HG03565 (cell line): ENCODE measurements around the gene SPATA33.
A peak's percentile ranks its signal among the peaks of the same experiment; 100 is the strongest.
"Not testable (repeated sequence)": the region's sequence is repeated elsewhere in the genome, so short reads cannot be mapped to it uniquely, and the experiment has no call there.

Experiments
- ATAC-seq: cut with Tn5 transposase; IDR thresholded peaks from one replicate; pipeline ENCODE4 v1.9.1; 2021; ENCODE audit warnings: mild to moderate bottlenecking, moderate library complexity; ENCODE audit not compliant: unreplicated experiment

Gene SPATA33

DNA sequence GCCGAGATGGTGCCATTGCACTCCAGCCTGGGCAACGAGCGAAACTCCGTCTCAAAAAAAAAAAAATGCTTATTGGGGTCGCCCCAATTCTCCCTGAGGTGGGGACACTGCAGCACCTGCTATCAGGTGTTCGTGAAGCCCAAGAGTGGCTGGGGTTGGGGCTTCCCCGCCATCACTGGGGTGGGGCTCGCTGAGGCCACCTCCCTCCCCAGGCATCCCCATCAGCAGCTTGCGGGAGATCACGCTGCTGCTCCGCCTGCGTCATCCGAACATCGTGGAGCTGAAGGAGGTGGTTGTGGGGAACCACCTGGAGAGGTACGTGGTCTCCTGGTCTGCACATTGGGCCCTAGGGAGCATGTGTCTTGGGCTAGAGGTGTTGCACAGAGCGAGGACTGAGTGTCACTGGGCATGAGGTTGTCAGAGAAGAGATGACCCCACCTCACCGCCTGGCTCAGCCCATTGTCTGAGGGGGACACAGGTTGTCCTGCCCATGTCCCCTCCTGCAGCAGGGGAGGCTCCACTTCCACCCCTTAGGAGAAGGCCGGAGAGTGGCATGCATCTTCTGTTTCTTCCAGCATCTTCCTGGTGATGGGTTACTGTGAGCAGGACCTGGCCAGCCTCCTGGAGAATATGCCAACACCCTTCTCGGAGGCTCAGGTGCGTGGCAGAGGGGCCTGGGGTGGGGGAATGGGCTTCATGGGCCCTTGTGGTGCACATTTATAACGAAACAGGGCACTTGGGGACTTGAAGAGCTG lies 33.8 kb downstream of the SPATA33 start:
- no peak for ATAC-seq

DNA sequence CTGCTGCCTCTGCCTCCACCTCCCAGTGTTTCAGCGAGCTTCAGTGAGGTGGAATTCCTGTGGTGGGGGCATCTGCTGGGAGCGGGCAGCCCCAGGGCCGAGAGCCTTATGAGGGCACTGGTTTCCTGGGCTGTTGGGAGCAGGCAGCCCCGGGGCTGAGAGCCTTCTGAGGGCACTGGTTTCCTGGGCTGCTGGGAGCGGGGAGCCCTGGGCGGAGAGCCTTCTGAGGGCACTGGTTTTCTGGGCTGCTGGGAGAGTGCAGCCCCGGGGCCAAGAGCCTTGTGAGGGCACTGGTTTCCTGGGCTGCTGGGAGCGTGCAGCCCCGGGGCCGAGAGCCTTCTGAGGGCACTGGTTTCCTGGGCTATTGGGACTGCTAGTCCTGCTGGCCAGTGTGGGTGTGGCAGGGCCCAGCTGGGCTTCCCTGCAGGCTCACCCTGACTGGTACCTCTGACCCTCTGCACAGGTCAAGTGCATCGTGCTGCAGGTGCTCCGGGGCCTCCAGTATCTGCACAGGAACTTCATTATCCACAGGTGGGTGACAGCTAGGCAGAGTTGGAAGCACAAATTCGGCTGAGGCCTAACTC lies 34.4 kb downstream of the SPATA33 start:
- ATAC-seq = no peak

DNA sequence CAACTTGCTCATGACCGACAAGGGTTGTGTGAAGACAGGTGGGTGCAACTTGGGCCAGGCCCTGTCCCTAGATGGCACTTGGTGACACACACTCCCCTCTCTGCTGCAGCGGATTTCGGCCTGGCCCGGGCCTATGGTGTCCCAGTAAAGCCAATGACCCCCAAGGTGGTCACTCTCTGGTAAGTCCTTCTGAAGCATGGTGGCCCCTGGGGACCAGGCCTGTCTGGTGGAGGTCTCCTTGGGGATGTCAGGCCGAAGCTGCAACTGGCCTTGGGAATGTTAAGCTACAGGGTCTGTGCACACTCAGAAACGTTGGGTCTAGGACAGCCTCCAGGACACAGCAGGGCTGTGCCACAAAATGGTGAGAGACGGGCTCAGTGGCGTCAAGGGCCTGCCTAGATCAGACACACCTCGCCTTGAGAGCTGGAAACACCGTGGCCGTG lies 35.7 kb downstream of the SPATA33 start:
- ATAC-seq = no peak

DNA sequence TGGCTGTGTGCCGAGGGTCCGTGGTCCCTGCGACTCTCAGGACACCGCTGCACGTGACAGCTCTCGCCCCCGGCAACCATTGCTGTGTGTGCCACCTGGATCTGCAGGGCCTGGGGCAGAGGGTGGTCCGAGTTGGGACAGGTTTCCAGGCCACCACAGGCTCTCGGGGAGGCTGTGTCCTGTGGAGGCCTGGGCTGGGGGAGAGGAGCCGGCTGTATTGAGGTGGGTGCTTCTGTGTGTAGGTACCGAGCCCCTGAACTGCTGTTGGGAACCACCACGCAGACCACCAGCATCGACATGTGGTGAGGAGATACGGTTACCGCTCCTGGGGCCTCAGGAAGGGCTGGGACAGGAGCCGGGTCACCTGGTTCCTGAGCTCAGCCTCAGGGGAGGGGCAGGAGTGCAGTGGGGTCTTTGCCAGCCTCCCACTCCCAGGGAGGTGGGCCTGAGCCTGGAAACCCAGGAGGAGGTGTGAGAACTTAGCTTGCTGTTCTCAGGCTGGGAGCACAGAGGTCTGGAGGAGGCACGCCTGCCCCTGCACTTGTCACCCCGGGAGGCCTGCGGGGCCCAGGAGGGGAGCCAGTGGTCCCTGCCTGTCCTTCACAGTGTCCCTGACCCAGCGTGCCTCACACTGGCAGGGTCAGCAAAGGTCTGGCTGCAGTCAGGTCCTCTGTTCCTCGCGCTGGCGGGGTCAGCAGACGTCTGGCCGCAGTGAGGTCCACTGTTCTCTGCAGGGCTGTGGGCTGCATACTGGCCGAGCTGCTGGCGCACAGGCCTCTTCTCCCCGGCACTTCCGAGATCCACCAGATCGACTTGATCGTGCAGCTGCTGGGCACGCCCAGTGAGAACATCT lies 36.5 kb downstream of the SPATA33 start:
- no peak for ATAC-seq

DNA sequence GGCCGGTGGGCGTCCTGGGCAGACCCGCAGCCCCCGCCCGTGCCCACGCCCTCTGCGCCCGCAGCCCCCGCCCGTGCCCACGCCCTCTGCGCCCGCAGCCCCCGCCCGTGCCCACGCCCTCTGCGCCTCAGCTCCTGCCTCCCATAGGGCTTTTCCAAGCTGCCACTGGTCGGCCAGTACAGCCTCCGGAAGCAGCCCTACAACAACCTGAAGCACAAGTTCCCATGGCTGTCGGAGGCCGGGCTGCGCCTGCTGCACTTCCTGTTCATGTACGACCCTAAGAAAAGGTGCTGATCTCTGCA lies 37.1 kb downstream of the SPATA33 start:
- not testable (repeated sequence) for ATAC-seq

DNA sequence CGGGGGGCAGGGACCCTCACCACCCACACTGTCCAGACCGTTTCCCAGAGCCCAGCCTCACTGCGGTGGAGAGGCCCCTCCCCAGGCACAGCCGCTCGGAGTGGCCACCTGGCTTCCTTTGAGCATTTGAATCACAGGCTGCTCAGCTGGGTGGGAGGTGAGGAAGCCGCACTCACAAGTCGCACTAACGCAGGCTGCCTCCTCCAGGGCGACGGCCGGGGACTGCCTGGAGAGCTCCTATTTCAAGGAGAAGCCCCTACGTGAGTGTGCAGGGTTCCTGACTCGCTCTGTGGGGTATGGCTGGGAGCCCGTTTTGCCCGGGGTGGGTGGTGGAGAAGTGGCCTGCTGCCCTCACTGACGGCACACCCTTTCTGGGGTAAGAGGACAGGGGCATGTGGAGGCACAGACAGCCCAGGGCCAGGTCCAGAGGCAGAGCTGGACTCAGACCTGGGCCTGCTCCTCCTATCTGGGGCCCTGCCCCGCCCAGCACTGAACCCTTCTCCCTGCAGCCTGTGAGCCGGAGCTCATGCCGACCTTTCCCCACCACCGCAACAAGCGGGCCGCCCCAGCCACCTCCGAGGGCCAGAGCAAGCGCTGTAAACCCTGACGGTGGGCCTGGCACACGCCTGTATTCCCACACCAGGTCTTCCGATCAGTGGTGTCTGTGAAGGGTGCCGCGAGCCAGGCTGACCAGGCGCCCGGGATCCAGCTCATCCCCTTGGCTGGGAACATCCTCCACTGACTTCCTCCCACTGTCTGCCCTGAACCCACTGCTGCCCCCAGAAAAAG lies 37.6 kb downstream of the SPATA33 start:
- no peak for ATAC-seq

DNA sequence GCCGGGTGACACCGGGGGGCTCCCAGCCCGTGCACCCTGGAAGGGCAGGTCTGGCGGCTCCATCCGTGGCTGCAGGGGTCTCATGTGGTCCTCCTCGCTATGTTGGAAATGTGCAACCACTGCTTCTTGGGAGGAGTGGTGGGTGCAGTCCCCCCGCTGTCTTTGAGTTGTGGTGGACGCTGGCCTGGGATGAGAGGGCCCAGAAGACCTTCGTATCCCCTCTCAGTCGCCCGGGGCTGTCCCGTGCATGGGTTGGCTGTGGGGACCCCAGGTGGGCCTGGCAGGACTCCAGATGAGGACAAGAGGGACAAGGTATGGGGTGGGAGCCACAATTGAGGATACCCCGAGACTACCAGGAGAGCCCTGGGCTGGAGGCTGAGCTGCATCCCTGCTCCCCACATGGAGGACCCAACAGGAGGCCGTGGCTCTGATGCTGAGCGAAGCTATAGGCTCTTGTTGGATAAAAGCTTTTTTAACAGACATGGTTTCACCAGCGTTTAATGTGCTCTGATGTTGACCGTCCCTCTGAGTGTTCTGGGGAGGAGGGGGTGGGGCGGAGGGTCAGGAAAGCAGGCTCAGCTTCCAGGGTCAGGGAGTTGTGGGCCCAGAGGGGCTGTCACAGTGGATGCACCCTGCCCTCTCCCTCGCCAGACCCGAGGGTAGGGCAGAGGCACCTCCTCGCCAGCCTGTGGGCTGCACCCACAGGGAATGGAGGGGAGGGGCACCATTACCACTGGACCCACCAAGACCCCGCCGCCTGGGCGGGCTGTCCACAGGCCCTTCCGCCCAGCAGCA lies 38.4 kb downstream of the SPATA33 start:
- ATAC-seq = no peak

DNA sequence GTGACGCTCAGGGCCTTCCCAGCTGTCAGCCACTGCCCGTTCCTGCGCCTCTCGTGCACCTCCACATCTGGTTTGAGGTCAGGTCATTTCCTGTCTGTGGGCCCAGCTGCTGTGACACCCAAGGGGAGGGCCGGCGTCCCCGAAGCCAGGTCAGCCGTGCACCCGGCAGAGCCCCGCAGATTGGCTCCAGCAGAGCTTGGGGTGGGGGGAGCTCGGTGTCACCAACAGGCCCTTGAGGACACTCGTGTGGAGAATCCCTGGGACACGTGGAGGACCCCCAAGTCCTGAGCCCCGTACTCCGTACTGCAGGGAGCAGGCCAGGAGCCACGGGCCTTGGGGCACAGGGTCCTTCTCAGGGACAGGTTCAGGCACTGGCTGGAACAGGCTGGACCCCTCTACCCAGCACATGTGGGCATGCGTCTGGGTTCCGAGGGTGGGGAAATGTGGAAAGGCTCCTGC lies 39.1 kb downstream of the SPATA33 start:
- ATAC-seq = no peak

DNA sequence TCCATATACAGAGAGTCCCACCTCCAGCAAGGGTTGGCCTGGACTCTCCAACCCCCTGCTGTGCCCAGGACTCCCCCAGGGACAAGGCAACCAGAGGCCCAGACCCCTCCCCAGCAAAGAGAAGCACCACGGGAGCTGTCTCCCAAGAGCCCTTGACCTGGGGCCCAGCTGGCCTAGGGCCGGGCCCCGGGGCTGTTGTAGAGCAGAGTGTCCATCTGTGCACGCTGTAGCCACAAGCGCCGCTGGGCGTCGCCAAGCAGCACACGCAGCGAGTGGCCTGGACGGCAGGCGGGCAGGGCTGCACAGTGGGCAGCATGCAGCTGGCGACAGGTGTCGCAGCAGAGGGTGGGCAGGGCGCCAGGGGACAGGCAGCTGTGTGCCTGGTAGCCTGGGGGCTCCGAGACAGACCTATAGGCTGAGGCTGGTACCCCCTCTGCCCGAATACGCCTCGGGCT lies 39.6 kb downstream of the SPATA33 start:
- ATAC-seq = no peak

DNA sequence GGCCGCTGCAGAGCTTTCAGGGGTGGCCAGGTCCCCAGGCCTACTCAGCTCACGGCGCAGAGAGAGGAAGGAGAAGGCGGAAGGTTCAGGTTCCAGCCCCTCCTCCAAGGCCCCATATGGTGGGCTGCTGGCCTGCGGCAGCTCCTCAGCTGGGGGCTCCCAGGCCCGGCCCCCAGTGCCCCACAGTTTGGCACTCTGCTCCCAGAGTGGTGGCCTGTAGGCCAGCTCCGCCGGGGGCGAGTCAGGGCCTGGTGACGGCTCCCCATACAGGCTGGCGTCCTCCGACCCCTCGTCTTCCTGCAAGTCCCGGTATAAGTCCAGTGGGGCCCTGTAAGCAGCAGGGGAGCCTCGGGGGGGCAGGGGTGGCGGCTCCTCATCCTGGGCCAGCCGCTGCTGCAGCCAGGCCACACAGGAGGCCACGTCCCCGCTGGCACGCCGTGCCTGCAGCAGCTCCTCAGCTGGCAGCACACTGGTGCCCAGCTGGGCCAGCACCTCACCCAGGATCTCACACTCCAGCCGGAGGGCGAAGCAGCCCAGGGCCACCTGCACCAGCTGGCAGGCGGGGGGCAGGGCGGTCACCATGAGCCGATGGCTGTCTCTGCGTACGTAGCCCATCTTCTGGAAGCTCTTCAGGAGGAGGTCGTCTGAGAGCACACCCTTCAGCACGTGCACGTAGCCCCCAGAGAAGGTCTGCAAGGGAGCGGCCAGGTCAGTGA lies 40.1 kb downstream of the SPATA33 start:
- no peak for ATAC-seq

DNA sequence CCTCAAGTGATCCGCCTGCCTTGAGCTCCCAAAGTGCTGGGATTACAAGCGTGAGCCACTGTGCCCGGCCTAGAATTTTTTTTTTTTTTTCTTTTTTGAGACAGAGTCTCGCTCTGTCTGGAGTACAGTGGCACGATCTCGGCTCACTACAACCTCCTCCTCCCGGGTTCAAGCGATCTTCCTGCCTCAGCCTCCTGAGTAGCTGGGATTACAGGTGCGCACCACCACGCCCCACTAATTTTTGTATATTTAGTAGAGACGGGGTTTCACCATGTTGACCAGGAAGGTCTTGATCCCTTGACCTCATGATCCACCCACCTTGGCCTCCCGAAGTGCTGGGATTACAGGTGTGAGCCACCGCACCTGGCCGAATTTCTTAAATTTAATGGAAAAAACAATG lies 41.1 kb downstream of the SPATA33 start:
- ATAC-seq = not testable (repeated sequence)

DNA sequence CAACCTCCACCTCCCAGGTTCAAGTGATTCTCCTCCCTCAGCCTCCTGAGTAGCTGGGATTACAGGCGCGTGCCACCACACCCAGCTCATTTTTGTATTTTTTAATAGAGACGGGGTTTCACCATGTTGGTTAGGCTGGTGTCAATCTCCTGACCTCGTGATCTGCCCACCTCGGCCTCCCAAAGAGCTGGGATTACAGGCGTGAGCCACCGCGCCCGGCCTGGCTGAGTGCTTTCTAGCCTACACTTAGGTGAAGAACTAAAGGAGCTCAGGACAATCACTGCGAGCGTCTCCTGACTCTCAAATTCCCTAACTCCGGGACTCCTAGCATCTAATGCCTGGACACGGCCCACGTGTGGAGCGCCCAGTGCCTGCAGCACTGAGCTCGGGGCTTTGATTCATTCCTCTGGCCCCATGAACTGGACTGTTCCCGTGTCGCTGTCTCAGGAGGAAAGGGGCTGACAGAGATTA lies 42.0 kb downstream of the SPATA33 start:
- ATAC-seq = not testable (repeated sequence)

DNA sequence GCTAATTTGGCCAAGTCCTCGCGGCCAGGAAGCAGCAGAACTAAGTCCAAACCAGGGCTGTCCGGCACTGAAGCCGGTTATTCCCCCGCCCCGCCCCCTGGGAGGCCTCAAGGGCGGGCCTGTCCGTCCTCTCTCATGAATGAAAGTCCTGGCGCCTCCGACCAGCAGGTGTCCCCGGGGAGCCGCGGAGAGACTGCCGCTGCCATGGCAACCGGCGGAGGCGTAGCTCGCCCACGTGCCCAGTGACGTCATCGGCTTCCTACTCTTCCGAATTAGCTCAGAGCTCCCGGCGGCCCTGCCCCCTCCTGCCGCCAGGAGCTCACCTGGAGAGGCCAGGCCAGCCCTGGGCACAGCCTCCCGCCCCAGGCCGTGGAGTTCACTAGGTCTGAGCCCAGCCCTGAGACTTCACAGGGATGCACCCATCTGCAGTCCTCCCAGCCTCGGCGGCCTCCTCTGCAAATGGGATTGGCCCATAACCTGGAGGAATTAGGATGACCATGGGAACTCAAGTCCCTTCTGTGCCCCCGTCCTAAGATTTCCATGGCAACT lies 42.5 kb downstream of the SPATA33 start:
- peak; percentile 32 for ATAC-seq

DNA sequence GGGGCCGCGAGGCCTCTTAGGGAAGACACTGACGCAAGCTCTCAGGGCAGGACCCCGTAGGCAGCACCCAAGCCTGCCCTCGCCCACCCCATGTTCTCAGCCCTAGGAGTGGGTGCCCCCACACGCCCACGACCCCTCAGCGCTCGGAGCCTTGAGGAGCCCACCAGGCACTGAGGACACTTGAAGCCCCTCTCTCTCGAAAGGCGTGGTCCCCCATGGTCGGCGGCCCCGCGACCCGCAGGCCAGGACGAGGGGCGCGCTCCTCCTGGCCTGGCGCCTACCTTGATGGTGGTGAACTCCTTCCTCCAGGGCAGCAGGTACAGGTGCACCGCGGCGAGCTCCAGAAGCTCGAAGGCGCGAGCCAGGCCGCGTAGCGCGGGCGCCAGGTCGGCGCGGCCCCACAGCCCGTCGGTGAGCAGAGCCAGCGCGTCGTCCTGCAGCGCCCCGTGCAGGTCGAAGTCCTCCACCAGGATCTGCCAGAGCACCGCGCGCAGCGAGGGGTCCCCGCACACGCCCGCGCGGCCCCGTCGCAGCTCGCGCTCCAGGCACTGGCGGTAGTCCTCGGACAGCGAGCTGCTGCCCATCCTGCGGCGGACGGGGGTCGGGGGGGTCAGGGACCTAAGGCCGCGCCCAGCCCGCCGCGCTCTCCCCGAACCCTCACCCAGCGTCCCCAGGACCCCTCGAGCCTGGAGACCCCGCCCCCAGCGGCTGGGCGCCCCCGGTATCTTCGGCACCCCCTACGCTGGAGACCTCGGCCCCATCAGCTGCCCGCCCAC lies 43.2 kb downstream of the SPATA33 start:
- ATAC-seq = no peak

DNA sequence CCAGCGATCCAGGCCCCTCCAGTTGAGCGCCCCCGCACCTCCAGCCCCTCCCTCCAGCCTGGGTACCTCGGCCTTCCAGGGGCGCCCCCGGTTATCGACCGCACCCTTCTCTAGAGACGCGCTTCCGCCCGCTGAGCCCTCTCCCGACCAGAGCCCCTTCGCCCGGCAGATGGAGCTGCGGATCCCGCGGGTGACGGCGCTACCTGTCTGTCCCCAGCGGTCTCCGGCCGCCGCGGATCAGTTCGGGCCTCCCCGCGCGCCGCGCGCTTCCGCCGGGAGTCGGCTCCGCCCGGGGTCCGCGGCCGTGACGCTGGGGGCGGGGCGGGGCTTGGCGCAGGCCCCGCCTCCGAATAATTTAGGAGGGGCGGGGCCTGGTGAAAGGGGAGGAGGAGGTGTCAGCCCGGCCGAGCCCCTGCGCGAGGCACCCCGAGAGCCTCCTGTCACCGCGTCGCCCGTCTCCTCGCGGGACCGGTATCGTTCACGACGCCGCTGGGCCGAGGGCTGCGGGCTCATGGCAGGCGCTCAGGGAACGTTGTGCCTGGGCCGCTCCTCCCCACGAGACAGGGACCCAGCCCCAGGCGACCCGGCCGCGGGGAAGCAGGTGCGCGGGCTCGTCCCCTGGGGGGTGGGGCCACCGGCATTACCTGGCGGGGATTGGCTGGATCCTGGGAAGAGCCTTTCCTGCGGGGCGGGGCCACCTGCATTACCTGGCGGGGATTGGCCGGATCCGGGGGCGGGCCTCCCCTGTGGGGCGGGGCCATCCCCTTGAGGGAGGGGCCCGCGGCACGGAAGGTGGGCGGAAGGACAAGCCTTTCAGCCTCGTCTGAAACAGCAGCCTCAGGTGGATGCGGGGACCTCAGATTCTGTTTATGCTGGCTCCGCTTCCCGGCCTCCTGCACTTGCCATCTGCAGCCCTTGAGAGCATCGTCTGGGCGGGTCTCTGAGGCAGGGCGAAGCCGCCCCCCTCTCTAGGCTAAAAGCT lies 44.1 kb downstream of the SPATA33 start, which contains the start of gene SPATA2L:
Gene SPATA2L, minus strand, starts transcription at position 281 of the 982 bp plus-strand sequence. CDS start 473 bp downstream, outside the sequence.
- ATAC-seq = peak; percentile 47

DNA sequence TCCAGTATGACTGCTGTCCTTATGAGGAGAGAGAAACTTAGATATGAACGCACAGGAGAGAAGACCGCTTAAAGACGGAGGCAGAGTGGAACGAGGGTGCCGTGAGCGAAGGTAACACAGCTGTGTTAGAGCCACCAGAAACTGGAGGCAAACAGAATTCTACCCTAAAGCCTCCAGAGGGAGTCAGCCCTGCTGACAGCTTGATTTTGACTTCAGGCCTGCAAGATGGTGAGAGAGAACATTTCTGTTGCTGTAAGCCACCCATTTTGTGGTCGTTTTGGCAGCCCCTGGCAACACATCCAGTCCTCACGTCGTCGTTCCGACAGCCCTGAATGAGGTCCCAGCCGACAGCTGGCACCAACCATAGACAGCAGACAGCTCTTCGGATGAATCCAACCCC lies 46.6 kb downstream of the SPATA33 start:
- no peak for ATAC-seq

DNA sequence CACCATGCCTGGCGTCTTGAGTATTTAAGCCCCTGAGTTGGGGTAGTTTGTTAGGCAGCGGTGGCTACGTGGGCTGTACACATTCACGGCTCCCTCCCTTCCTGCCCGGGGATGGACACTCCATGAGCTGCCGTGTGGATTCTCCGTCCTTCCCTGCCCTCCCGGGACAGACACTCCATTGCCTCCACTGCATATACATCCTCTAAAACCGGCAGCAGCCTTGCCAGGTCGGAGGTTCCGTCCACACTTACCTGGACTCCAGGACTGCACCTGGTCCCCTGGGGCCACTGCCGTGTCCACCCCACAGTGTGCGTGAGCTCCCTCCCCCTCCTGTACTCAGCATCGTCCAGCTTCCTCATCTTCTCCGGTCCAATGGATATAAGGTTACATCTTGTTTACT lies 47.4 kb downstream of the SPATA33 start:
- no peak for ATAC-seq
